ENCODE data around the gene ZNF512. TPM values are rescaled to one million over a fixed set of nuclear protein-coding genes. Genes with fewer than 3 reads are reported as not detected.

Gene ZNF512
- total RNA-seq, 1 experiment from 2014 or later: 61.3 TPM

DNA sequence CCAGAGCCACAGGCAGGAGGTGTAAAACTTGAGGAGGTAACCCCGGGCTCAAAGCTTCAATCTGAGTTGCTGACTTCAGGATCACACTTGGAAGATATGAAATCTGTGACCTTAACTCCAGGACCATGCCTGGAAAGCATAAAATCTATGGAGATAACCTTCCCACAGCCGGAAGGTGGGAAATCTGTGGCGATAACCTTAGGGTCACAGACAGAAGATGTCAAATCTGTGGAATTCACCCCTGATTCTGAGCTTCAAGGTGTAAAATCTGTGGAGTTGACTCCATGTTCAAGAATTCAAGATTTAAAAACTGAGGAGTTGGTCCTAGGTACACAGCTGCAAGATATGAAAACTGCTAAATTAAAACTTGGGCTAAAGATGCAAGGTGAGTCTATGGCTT, 11.6 kb upstream of the ZNF512 start:
- intact Hi-C loops (cut with micrococcal nuclease; ENCODE audit: unreplicated experiment): no loop called here
- Histone ChIP-seq H3K4me3 (ENCODE audit: low read depth, low read length, poor library complexity, severe bottlenecking) (no peak overlapping the region), H3K4me1 (ENCODE audit: insufficient read depth, low read length, poor library complexity, severe bottlenecking) (no peaks in the 10 kb centered on the region), H3K9me3 (ENCODE audit: low read depth, low read length, poor library complexity, severe bottlenecking) (no peaks in the 10 kb centered on the region), H3K27me3 (replicated peaks; ENCODE audit: insufficient read depth, low read depth, low read length, poor library complexity) (peaks cover 7% of the 10 kb centered on the region), H3K27ac (ENCODE audit: low read depth, low read length, poor library complexity, severe bottlenecking) (no peak overlapping the region), H3K36me3 (ENCODE audit: insufficient read depth, low read length, poor library complexity, severe bottlenecking) (no peaks in the 10 kb centered on the region)
- POLR2A ChIA-PET (ENCODE audit: low non-redundant PET): no interaction called here
- DNase-seq (ENCODE audit: low spot score): no peak
- BruUV-seq (replicated peaks): no TSS peak
- CTCF ChIA-PET: no interaction called here
- TF ChIP-seq, protein P1, sequence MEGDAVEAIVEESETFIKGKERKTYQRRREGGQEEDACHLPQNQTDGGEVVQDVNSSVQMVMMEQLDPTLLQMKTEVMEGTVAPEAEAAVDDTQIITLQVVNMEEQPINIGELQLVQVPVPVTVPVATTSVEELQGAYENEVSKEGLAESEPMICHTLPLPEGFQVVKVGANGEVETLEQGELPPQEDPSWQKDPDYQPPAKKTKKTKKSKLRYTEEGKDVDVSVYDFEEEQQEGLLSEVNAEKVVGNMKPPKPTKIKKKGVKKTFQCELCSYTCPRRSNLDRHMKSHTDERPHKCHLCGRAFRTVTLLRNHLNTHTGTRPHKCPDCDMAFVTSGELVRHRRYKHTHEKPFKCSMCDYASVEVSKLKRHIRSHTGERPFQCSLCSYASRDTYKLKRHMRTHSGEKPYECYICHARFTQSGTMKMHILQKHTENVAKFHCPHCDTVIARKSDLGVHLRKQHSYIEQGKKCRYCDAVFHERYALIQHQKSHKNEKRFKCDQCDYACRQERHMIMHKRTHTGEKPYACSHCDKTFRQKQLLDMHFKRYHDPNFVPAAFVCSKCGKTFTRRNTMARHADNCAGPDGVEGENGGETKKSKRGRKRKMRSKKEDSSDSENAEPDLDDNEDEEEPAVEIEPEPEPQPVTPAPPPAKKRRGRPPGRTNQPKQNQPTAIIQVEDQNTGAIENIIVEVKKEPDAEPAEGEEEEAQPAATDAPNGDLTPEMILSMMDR (conservative IDR thresholded peaks at IDR 0.05; ENCODE audit: low read depth, low read length): no peak
- no peak for TF ChIP-seq EZH2 (IDR thresholded peaks at IDR 0.05; ENCODE audit: borderline replicate concordance, low read depth, low read length, poor library complexity, severe bottlenecking)

DNA sequence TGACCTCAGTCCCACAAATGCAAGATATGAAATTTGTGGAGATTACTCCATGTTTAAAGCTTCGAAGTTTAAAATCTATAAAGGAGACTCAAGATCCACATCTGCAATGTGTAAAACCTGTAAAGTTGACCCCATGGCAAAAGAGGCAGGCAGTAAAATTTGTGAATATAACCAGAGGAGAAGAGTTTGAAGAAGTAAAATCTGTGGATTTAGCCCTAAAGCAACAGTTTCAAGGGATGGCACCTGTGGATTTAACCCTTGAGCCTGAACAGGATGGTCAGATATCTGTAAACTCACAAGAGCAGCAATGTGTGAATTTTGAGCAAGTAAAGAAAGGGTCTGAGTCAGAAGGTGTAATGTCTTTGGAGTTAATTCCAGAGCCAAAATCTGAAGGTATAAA, 11.2 kb upstream of the ZNF512 start:
- BruUV-seq (replicated peaks): no TSS peak
- Histone ChIP-seq H3K36me3 (ENCODE audit: insufficient read depth, low read length, poor library complexity, severe bottlenecking) (no peaks in the 10 kb centered on the region), H3K4me3 (ENCODE audit: low read depth, low read length, poor library complexity, severe bottlenecking) (no peak overlapping the region), H3K9me3 (ENCODE audit: low read depth, low read length, poor library complexity, severe bottlenecking) (no peaks in the 10 kb centered on the region), H3K4me1 (ENCODE audit: insufficient read depth, low read length, poor library complexity, severe bottlenecking) (no peaks in the 10 kb centered on the region), H3K27ac (ENCODE audit: low read depth, low read length, poor library complexity, severe bottlenecking) (no peak overlapping the region), H3K27me3 (replicated peaks; ENCODE audit: insufficient read depth, low read depth, low read length, poor library complexity) (peaks cover 3% of the 10 kb centered on the region)
- intact Hi-C loops (cut with micrococcal nuclease; ENCODE audit: unreplicated experiment): no loop called here
- TF ChIP-seq, protein P1 (conservative IDR thresholded peaks at IDR 0.05; ENCODE audit: low read depth, low read length): no peak
- TF ChIP-seq EZH2 (IDR thresholded peaks at IDR 0.05; ENCODE audit: borderline replicate concordance, low read depth, low read length, poor library complexity, severe bottlenecking): no peak
- ChIA-PET CTCF (no interaction called here), POLR2A (ENCODE audit: low non-redundant PET) (no interaction called here)
- no peak for DNase-seq (ENCODE audit: low spot score)

DNA sequence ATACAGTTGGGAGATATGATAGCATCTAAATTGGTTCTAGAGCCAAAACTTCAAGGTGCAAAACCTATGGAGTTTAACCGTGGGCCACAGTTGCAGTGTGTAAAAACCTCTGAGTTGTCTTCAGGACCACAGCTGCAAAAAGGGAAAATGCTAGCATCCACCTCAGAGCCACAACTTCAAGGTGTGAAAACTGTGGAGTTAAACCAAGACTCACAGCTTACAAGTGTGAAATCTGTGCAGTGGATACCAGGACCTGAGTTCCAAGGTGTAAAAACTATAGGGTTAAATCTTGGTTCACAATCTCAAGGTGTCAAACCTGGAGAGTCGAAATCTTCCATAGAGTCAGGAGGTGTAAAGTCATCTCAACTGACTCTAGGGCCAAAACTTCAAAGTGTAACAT, 10.4 kb upstream of the ZNF512 start:
- no peaks in the 10 kb centered on the region for H3K36me3 ChIP-seq (ENCODE audit: insufficient read depth, low read length, poor library complexity, severe bottlenecking)
- H3K4me3 ChIP-seq (ENCODE audit: low read depth, low read length, poor library complexity, severe bottlenecking): no peak overlapping the region
- H3K9me3 ChIP-seq (ENCODE audit: low read depth, low read length, poor library complexity, severe bottlenecking): peaks cover 3% of the 10 kb centered on the region
- TF ChIP-seq EZH2 (IDR thresholded peaks at IDR 0.05; ENCODE audit: borderline replicate concordance, low read depth, low read length, poor library complexity, severe bottlenecking): no peak
- TF ChIP-seq, protein P1 (conservative IDR thresholded peaks at IDR 0.05; ENCODE audit: low read depth, low read length): no peak
- no peak overlapping the region for H3K27ac ChIP-seq (ENCODE audit: low read depth, low read length, poor library complexity, severe bottlenecking)
- no peak for DNase-seq (ENCODE audit: low spot score)
- intact Hi-C loops (cut with micrococcal nuclease; ENCODE audit: unreplicated experiment): no loop called here
- H3K4me1 ChIP-seq (ENCODE audit: insufficient read depth, low read length, poor library complexity, severe bottlenecking): no peaks in the 10 kb centered on the region
- no TSS peak for BruUV-seq (replicated peaks)
- POLR2A ChIA-PET (ENCODE audit: low non-redundant PET): no interaction called here
- H3K27me3 ChIP-seq (replicated peaks; ENCODE audit: insufficient read depth, low read depth, low read length, poor library complexity): no peaks in the 10 kb centered on the region
- CTCF ChIA-PET: no interaction called here

Data from A673 (cell line).